Thyroid gland (tissue), 4 donors: ENCODE measurements around the gene CSNK1E.

Experiments used
- POLR2A ChIP-seq, 2 donors: fragments of 450-650 bp; IDR thresholded peaks; one replicate each; pipeline ENCODE4 v1.6.1; 2017; ENCODE audit warnings: antibody characterized with exemption in 2 of 2, mild to moderate bottlenecking in 2 of 2, moderate library complexity in 1 of 2
- TF ChIP-seq, protein P1 (sequence below), 6 experiments: fragments of 200-600 bp in 3 of 6; fragments of 450-650 bp in 3 of 6; sonication (generic) in 3 of 6; IDR thresholded peaks; one replicate each; pipeline ENCODE4 v1.5.1; 2016 to 2019; ENCODE audit warnings: antibody characterized with exemption in 6 of 6, mild to moderate bottlenecking in 2 of 6, inconsistent platforms in 1 of 6, moderate library complexity in 1 of 6

DNA sequence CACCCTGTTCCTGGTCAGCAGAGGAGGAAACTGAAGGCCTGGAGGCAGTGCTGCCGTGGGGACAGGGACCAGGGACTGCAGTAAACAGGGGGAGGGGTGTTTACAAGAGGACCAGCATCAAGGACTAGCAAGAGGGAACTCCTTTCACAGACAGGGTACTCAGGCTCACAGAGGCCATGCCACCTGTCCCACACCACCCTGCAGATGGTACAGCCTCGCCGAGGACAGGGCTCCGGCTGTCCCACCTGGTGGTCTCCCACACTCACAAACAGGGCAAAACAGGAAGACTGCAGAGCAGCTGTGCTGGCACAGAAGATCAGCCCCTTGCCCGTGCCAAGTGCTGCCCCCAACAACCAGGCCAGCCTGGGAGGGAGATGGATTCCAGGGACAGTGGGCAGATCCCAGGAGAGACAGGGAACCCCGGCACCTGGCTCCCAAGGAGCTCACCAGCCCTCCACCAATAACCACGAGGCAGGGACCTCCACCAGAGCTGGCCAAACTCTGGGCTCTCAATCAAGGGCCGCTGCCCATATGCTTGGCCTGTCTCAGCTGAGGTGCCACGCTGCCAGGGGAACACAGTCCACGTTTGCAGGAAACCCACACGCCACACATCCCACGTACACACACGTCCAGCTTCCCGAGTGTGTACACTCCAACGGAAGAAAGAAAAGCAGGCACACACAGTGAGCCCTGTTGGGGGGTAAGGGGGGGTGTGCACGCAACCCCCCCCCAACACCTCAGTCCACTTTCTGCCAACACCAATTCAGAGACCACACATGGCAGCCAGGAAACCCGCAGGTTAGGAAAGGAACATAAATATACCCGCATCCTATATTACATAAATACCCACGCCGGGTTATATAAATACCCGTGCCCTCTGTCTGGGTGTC is 2.1 kb downstream of the CSNK1E start:
- TF ChIP-seq, protein P1, sequence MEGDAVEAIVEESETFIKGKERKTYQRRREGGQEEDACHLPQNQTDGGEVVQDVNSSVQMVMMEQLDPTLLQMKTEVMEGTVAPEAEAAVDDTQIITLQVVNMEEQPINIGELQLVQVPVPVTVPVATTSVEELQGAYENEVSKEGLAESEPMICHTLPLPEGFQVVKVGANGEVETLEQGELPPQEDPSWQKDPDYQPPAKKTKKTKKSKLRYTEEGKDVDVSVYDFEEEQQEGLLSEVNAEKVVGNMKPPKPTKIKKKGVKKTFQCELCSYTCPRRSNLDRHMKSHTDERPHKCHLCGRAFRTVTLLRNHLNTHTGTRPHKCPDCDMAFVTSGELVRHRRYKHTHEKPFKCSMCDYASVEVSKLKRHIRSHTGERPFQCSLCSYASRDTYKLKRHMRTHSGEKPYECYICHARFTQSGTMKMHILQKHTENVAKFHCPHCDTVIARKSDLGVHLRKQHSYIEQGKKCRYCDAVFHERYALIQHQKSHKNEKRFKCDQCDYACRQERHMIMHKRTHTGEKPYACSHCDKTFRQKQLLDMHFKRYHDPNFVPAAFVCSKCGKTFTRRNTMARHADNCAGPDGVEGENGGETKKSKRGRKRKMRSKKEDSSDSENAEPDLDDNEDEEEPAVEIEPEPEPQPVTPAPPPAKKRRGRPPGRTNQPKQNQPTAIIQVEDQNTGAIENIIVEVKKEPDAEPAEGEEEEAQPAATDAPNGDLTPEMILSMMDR (IDR thresholded peaks at IDR 0.05) = no peak
- TF ChIP-seq POLR2A (IDR thresholded peaks at IDR 0.05) = peak in 1 of 2 donors; percentile 6
